GM12872 (cell line): Measurements from ENCODE around the gene CTNNAL1.

ENCODE experiments used
- CTCF ChIP-seq: IDR thresholded peaks from 3 replicates; pipeline ENCODE4 v1.5.1; 2011; ENCODE audit warnings: low read depth, mild to moderate bottlenecking, low read length, moderate library complexity; ENCODE audit not compliant: insufficient read depth

The CTNNAL1 gene

GRCh38 chr9:109014608-109015280 is 1.4 kb upstream of the CTNNAL1 start:
- TF ChIP-seq CTCF: no peak

- no peak for TF ChIP-seq CTCF
These were observed 644 bp upstream of the CTNNAL1 start for GRCh38 chr9:109013679-109014607.

GRCh38 chr9:109012009-109012875 is 1.1 kb downstream of the CTNNAL1 start:
- TF ChIP-seq CTCF: no peak

- no peak for TF ChIP-seq CTCF
These were observed 2.0 kb downstream of the CTNNAL1 start for GRCh38 chr9:109011231-109011671.

GRCh38 chr9:109010746-109011145 is 2.6 kb downstream of the CTNNAL1 start:
- no peak for TF ChIP-seq CTCF

- no peak for TF ChIP-seq CTCF
These were observed 7.6 kb downstream of the CTNNAL1 start for GRCh38 chr9:109005678-109006077.

- TF ChIP-seq CTCF: no peak
These were observed 10.2 kb downstream of the CTNNAL1 start for GRCh38 chr9:109003116-109003515.
